Endothelial cell of umbilical vein (primary cell): ENCODE measurements around the gene ARFIP1.

Experiments
- GATA2 ChIP-seq: IDR thresholded peaks from 2 replicates; pipeline ENCODE4 v1.7.0; 2011; ENCODE audit warnings: low read depth, mild to moderate bottlenecking, moderate library complexity, mixed read lengths, low read length; ENCODE audit not compliant: insufficient read length, insufficient read depth
- JUN ChIP-seq: IDR thresholded peaks from 2 replicates; pipeline ENCODE4 v1.6.1; 2011; ENCODE audit warnings: borderline replicate concordance, low read depth; ENCODE audit not compliant: insufficient read length, insufficient read depth
- POLR2A ChIP-seq: IDR thresholded peaks from 2 replicates; pipeline ENCODE4 v1.6.1; 2012; ENCODE audit warnings: low read depth, mild to moderate bottlenecking, control low read depth, low read length
- POLR2AphosphoS5 ChIP-seq: IDR thresholded peaks from 2 replicates; pipeline ENCODE4 v1.6.1; 2012; ENCODE audit warnings: low read depth, mild to moderate bottlenecking, control low read depth, low read length, moderate library complexity; ENCODE audit not compliant: insufficient read depth
- TF ChIP-seq, protein P1 (sequence below): IDR thresholded peaks from 2 replicates; pipeline ENCODE4 v1.6.1; 2011; ENCODE audit not compliant: insufficient read depth, insufficient read length
- TF ChIP-seq, protein P2 (sequence below), 2 donors: IDR thresholded peaks; 1 replicate in 1 of 2; 2 replicates in 1 of 2; pipeline ENCODE4 v1.5.1; 2011; ENCODE audit warnings: low read length in 2 of 2, mild to moderate bottlenecking in 2 of 2, moderate library complexity in 2 of 2, control low read depth in 1 of 2, inconsistent platforms in 1 of 2, low read depth in 1 of 2; ENCODE audit not compliant: insufficient read depth in 1 of 2; ENCODE audit errors: extremely low read depth in 1 of 2

DNA sequence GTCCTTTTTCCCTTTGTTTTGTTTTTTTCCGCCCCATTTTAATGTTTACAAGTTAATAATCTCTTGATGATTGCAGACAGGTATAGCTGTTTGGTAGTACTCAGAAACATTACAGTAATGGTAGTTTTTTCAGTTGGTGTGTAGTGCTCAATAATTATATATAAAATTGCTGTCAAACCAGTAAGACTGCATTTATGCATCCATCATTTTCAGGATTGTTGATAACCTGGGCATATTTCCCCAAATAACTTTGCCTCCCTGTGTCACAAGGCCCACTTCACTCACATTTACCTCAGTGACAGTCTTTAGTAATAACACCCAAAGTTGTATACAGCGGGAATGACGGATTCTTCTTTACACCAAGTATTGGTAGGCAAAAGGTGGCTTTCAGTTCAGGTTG, 16.1 kb downstream of the ARFIP1 start:
- TF ChIP-seq, protein P1, sequence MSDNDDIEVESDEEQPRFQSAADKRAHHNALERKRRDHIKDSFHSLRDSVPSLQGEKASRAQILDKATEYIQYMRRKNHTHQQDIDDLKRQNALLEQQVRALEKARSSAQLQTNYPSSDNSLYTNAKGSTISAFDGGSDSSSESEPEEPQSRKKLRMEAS = no peak
- TF ChIP-seq, protein P2, sequence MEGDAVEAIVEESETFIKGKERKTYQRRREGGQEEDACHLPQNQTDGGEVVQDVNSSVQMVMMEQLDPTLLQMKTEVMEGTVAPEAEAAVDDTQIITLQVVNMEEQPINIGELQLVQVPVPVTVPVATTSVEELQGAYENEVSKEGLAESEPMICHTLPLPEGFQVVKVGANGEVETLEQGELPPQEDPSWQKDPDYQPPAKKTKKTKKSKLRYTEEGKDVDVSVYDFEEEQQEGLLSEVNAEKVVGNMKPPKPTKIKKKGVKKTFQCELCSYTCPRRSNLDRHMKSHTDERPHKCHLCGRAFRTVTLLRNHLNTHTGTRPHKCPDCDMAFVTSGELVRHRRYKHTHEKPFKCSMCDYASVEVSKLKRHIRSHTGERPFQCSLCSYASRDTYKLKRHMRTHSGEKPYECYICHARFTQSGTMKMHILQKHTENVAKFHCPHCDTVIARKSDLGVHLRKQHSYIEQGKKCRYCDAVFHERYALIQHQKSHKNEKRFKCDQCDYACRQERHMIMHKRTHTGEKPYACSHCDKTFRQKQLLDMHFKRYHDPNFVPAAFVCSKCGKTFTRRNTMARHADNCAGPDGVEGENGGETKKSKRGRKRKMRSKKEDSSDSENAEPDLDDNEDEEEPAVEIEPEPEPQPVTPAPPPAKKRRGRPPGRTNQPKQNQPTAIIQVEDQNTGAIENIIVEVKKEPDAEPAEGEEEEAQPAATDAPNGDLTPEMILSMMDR (IDR thresholded peaks at IDR 0.05; ENCODE audit: extremely low read depth in 1 of 2, insufficient read depth in 1 of 2, low read depth in 1 of 2, low read length in 2 of 2) = no peak
- TF ChIP-seq POLR2A = no peak
- no peak for TF ChIP-seq POLR2AphosphoS5
- no peak for TF ChIP-seq JUN
- no peak for TF ChIP-seq GATA2
